Loucy (cell line): Measurements from ENCODE around the gene RCAN3.
"Not testable (repeated sequence)": the region's sequence is repeated elsewhere in the genome, so short reads cannot be mapped to it uniquely, and the experiment has no call there.

Source experiments
- H2AFZ ChIP-seq: fragments of 200-600 bp; sonication (generic); 2 replicates; pipeline ENCODE4 v1.6.0; 2016; ENCODE audit warnings: antibody characterized with exemption, mild to moderate bottlenecking, low read length, moderate library complexity
- H3F3A ChIP-seq: fragments of 200-600 bp; 2 replicates; pipeline ENCODE4 v1.6.0; 2016; ENCODE audit warnings: antibody characterized with exemption, low read depth, mild to moderate bottlenecking
- H3K27me3 ChIP-seq: fragments of 200-600 bp; sonication (generic); 2 replicates; pipeline ENCODE4 v1.6.1; 2014; ENCODE audit warnings: low read length, mild to moderate bottlenecking; ENCODE audit not compliant: insufficient read depth, poor library complexity, severe bottlenecking
- H3K36me3 ChIP-seq: fragments of 200-600 bp; sonication (generic); 2 replicates; pipeline ENCODE4 v1.6.1; 2016; ENCODE audit warnings: low read length; ENCODE audit not compliant: insufficient read depth
- H3K4me1 ChIP-seq: fragments of 200-600 bp; sonication (generic); 2 replicates; pipeline ENCODE4 v1.5.1; 2014; ENCODE audit warnings: low read length, mild to moderate bottlenecking; ENCODE audit not compliant: insufficient read depth, poor library complexity, severe bottlenecking
- H3K4me2 ChIP-seq: fragments of 200-600 bp; sonication (generic); 2 replicates; pipeline ENCODE4 v1.6.0; 2014; ENCODE audit warnings: antibody characterized with exemption, low read length, low read depth, mild to moderate bottlenecking; ENCODE audit not compliant: poor library complexity, severe bottlenecking
- H3K4me3 ChIP-seq: fragments of 200-600 bp; sonication (generic); 2 replicates; pipeline ENCODE4 v1.5.1; 2014; ENCODE audit warnings: low read length, mild to moderate bottlenecking, mixed read lengths; ENCODE audit not compliant: poor library complexity, severe bottlenecking
- H3K79me2 ChIP-seq: fragments of 200-600 bp; sonication (generic); 2 replicates; pipeline ENCODE4 v1.6.1; 2014; ENCODE audit warnings: low read length; ENCODE audit not compliant: insufficient read depth
- H3K9ac ChIP-seq: fragments of 200-600 bp; sonication (generic); 2 replicates; pipeline ENCODE4 v1.6.0; 2014; ENCODE audit warnings: mild to moderate bottlenecking, low read depth, low read length, moderate library complexity; ENCODE audit not compliant: poor library complexity, severe bottlenecking
- H3K9me2 ChIP-seq: fragments of 200-600 bp; sonication (generic); replicated peaks from 2 replicates; pipeline ENCODE4 v1.6.1; 2016; ENCODE audit warnings: low read depth, low read length, mixed read lengths
- H3K9me3 ChIP-seq: fragments of 200-600 bp; sonication (generic); 2 replicates; pipeline ENCODE4 v1.6.1; 2014; ENCODE audit warnings: mild to moderate bottlenecking, antibody characterized with exemption, low read length, low read depth; ENCODE audit not compliant: insufficient read depth
- H4K20me1 ChIP-seq: fragments of 200-600 bp; sonication (generic); 2 replicates; pipeline ENCODE4 v1.6.0; 2014; ENCODE audit warnings: antibody characterized with exemption, low read length, mild to moderate bottlenecking; ENCODE audit not compliant: insufficient read depth, poor library complexity, severe bottlenecking
- EZH2phosphoT487 ChIP-seq: fragments of 200-600 bp; IDR thresholded peaks from 2 replicates; pipeline ENCODE4 v1.6.1; 2018; ENCODE audit warnings: antibody characterized with exemption, mild to moderate bottlenecking, moderate library complexity, borderline replicate concordance
- TF ChIP-seq, protein P1 (sequence below): fragments of 200-600 bp; sonication (generic); conservative IDR thresholded peaks from 2 replicates; pipeline ENCODE4 v1.5.1; 2014; ENCODE audit warnings: mild to moderate bottlenecking, antibody characterized with exemption, low read length

Gene RCAN3

DNA sequence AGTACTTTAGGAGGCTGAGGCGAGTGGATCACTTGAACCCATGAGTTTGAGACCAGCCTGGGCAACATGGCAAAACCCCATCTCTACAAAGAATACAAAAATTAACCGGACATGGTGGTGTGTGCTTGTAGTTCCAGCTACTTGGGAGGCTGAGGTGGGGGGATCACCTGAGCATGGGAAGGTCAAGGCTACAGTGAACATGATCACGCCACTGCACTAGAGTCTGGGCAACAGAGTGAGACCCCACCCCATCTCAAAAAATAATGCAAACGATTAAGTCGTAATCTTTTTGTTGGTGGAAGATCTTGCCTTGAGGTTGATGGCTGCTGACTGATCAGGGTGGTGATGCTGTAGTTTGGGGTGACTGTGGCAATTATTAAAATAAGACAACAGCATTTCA lies 6.3 kb downstream of the RCAN3 start:
- H3K79me2 ChIP-seq: peaks cover 80% of the 10 kb centered on the region
- no peak overlapping the region for H3K4me2 ChIP-seq
- peaks cover 44% of the 10 kb centered on the region for H3K4me1 ChIP-seq
- no peaks in the 10 kb centered on the region for H3K36me3 ChIP-seq
- H3K27me3 ChIP-seq: no peaks in the 10 kb centered on the region
- H4K20me1 ChIP-seq: peaks cover 8% of the 10 kb centered on the region
- H3K9me3 ChIP-seq: no peaks in the 10 kb centered on the region
- no peaks in the 10 kb centered on the region for H3K9me2 ChIP-seq
- H2AFZ ChIP-seq: no peak overlapping the region
- no peak for TF ChIP-seq EZH2phosphoT487
- TF ChIP-seq, protein P1, sequence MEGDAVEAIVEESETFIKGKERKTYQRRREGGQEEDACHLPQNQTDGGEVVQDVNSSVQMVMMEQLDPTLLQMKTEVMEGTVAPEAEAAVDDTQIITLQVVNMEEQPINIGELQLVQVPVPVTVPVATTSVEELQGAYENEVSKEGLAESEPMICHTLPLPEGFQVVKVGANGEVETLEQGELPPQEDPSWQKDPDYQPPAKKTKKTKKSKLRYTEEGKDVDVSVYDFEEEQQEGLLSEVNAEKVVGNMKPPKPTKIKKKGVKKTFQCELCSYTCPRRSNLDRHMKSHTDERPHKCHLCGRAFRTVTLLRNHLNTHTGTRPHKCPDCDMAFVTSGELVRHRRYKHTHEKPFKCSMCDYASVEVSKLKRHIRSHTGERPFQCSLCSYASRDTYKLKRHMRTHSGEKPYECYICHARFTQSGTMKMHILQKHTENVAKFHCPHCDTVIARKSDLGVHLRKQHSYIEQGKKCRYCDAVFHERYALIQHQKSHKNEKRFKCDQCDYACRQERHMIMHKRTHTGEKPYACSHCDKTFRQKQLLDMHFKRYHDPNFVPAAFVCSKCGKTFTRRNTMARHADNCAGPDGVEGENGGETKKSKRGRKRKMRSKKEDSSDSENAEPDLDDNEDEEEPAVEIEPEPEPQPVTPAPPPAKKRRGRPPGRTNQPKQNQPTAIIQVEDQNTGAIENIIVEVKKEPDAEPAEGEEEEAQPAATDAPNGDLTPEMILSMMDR: no peak
- no peak overlapping the region for H3K4me3 ChIP-seq
- no peaks in the 10 kb centered on the region for H3F3A ChIP-seq
- no peak overlapping the region for H3K9ac ChIP-seq

DNA sequence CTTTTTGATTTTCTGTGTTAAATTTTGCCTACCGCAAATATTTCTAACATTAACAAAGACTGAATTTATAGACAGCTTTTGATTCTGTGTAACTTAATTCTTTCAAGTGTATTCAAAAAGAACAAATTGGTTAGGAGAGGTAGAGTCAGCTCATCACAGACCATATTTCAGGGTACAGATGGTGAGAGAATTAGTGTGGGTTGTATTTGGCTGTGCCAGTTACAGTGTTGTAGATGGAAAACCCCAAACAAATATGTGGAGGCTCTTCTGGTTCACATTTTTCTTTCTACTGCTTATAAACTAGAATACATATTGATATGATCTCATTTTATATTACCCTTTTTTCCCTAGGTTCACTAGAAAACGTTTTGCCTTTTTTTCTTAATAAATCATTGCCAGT lies 11.1 kb downstream of the RCAN3 start:
- H3K4me1 ChIP-seq: peaks cover 7% of the 10 kb centered on the region
- no peaks in the 10 kb centered on the region for H3F3A ChIP-seq
- H3K9ac ChIP-seq: no peak overlapping the region
- no peaks in the 10 kb centered on the region for H3K9me2 ChIP-seq
- peaks cover 3% of the 10 kb centered on the region; the same call in 1 of the 2 replicates for H3K36me3 ChIP-seq
- H3K4me3 ChIP-seq: no peak overlapping the region
- H3K79me2 ChIP-seq: peaks cover 39% of the 10 kb centered on the region
- peaks cover 3% of the 10 kb centered on the region for H4K20me1 ChIP-seq
- no peaks in the 10 kb centered on the region for H3K9me3 ChIP-seq
- H2AFZ ChIP-seq: no peak overlapping the region
- no peaks in the 10 kb centered on the region for H3K27me3 ChIP-seq
- H3K4me2 ChIP-seq: no peak overlapping the region
- no peak for TF ChIP-seq EZH2phosphoT487
- TF ChIP-seq, protein P1: no peak

DNA sequence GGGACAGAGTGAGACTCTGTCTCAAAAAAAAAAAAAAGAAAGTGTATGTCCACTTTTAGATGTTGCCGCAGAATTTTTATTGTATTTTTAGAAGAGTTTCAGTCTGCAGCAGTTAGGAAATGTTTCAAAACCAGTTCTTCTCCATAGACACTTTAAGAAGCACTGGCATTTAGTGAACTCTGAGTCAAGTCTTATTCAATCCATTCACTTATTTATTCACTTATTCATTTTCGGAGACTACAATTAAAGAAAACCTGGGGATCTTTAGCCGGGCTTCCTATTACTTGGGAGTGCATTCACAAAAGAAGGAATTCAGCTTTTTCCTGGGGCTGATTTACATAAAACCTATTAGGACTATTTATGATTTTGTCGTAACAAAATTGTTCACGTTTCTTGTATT lies 12.3 kb downstream of the RCAN3 start:
- H3K9me2 ChIP-seq: no peaks in the 10 kb centered on the region
- no peaks in the 10 kb centered on the region for H3K27me3 ChIP-seq
- no peak overlapping the region for H3K4me2 ChIP-seq
- H4K20me1 ChIP-seq: no peaks in the 10 kb centered on the region
- H3K9ac ChIP-seq: no peak overlapping the region
- H3K4me3 ChIP-seq: no peak overlapping the region
- H2AFZ ChIP-seq: no peak overlapping the region
- peaks cover 30% of the 10 kb centered on the region for H3K79me2 ChIP-seq
- no peaks in the 10 kb centered on the region for H3F3A ChIP-seq
- peaks cover 3% of the 10 kb centered on the region; the same call in 1 of the 2 replicates for H3K36me3 ChIP-seq
- no peak for TF ChIP-seq EZH2phosphoT487
- TF ChIP-seq, protein P1: no peak
- peaks cover 5% of the 10 kb centered on the region for H3K4me1 ChIP-seq
- no peaks in the 10 kb centered on the region for H3K9me3 ChIP-seq

DNA sequence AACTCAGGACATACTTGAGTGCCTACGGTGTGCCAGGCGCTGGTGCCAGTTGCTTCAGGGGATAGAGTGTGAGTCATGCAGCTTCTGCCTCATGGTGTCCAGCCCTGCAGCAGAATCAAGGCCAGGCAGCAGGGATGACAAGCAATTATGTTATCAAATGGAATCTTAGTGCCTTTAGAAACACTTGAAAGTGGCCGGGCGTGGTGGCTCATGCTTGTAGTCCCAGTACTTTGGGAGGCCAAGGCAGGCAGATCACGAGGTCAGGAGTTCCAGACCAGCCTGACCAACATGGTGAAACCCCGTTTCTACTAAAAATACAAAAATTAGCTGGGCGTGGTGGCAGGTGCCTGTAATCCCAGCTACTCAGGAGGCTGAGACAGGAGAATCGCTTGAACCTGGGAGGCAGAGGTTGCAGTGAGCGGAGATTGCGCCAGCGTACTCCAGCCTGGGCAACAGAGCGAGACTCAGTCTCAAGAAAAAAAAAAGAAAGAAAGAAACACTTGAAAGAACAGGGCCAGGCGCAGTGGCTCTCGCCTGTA lies 13.1 kb downstream of the RCAN3 start:
- not testable (repeated sequence) for H3K27me3 ChIP-seq, H3K9me2 ChIP-seq, H3K4me2 ChIP-seq

More for the DNA sequence above, 13.1 kb downstream of the RCAN3 start:
- peaks cover 30% of the 10 kb centered on the region for H3K79me2 ChIP-seq
- H3K9me3 ChIP-seq, H3F3A ChIP-seq, H3K4me3 ChIP-seq, H2AFZ ChIP-seq, H4K20me1 ChIP-seq, H3K9ac ChIP-seq, H3K4me1 ChIP-seq, H3K36me3 ChIP-seq: not testable (repeated sequence)
